Measurements from ENCODE around the gene TMEM131L.

DNA sequence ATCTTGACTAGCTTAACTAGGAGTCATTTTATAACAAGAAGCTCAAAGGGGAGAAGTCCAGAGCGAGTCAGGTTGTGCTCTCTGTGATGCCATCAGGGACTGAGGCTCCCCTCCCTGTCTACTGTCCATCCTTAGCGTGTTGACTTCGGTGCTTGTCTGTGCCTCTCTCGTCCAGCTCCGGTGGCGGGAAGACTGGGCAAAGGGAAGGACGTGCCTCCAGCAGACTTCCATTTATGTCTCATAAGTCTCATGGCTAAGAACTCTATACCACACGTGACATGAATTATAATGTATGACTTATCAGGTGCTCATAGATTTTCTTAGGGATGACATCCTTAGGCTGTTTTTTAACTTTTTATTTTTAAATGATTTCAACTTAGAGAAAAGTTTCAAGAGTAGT is 125.3 kb downstream of the TMEM131L start:
- TF ChIP-seq EZH2phosphoT487 (IDR thresholded peaks at IDR 0.05; ENCODE audit: low read depth) (no peak), CTCF (IDR thresholded peaks at IDR 0.05; ENCODE audit: low read depth, low read length) (no peak)
